Measurements from ENCODE around the gene INTS13. TPM values are rescaled to one million over a fixed set of nuclear protein-coding genes. Genes with fewer than 3 reads are reported as not detected.

Gene INTS13
- total and polyA plus RNA-seq, 2 of the 13 experiments (the other 11 are each of a cell fraction or from before 2014, with no cell fraction given), result 16.3 to 43.7 TPM

GRCh38 chr12:26937863-26938700, at the start of gene INTS13, which contains the start of gene FGFR1OP2 (continued):
- TF ChIP-seq IKZF5 (CRISPR knock-in tag; IDR thresholded peaks at IDR 0.05), result peak; percentile 11; the same call in 1 of the 2 replicates
- TF ChIP-seq PBX2 (CRISPR knock-in tag; IDR thresholded peaks at IDR 0.05), result no peak
- TF ChIP-seq THAP8 (CRISPR knock-in tag; IDR thresholded peaks at IDR 0.05; ENCODE audit: borderline replicate concordance), result peak; percentile 68; the same call in 1 of the 2 replicates
- TF ChIP-seq HDAC1 (CRISPR knock-in tag; IDR thresholded peaks at IDR 0.05), result peak; percentile 22; the same call in 1 of the 2 replicates
- TF ChIP-seq XRCC5 (optimal IDR thresholded peaks at IDR 0.05; ENCODE audit: low read length), result peak; percentile 14
- no peak for TF ChIP-seq ARNT (IDR thresholded peaks at IDR 0.05)
- TF ChIP-seq ZNF496 (CRISPR knock-in tag; IDR thresholded peaks at IDR 0.05; ENCODE audit: insufficient replicate concordance), result no peak
- TF ChIP-seq KIAA2018 (CRISPR knock-in tag; IDR thresholded peaks at IDR 0.05; ENCODE audit: borderline replicate concordance), result 0 out of 2 replicates have a peak, but pooled peaks have one; percentile 76
- no peak for TF ChIP-seq ZC3H4 (CRISPR knock-in tag; IDR thresholded peaks at IDR 0.05; ENCODE audit: borderline replicate concordance)

Measured in HepG2 (cell line).